Chondrocyte (in vitro differentiated cells): ENCODE results near the gene OR2V2. TPM values are rescaled to one million over a fixed set of nuclear protein-coding genes. Genes with fewer than 3 reads are reported as not detected.

ENCODE experiments used
- DNase-seq: peaks from one replicate; pipeline ENCODE4 v3.0.0; 2021; ENCODE audit warnings: mixed read lengths, low spot score
- H3K27ac Mint-ChIP-seq: one replicate; pipeline ENCODE4 v1.8.0; 2021; ENCODE audit warnings: mild to moderate bottlenecking, moderate library complexity, mixed read lengths; ENCODE audit not compliant: unreplicated experiment
- H3K27me3 Mint-ChIP-seq: 2 replicates; pipeline ENCODE4 v1.8.0; 2021; ENCODE audit warnings: low read depth, mixed read lengths
- H3K36me3 Mint-ChIP-seq: 2 replicates; pipeline ENCODE4 v1.8.0; 2021; ENCODE audit warnings: low read depth, mixed read lengths
- H3K4me1 Mint-ChIP-seq: 2 replicates; pipeline ENCODE4 v1.8.0; 2021; ENCODE audit warnings: low read depth, mild to moderate bottlenecking, mixed read lengths
- H3K4me3 Mint-ChIP-seq: one replicate; pipeline ENCODE4 v1.8.0; 2021; ENCODE audit warnings: mild to moderate bottlenecking, moderate library complexity, mixed read lengths; ENCODE audit not compliant: unreplicated experiment
- H3K9me3 Mint-ChIP-seq: 2 replicates; pipeline ENCODE4 v1.8.0; 2021; ENCODE audit warnings: low read depth, mixed read lengths
- total RNA-seq: library from RNA; stranded (reverse); gene quantifications from 3 replicates; pipeline ENCODE4 v1.2.1, GENCODE V29; 2021
- TF ChIP-seq, protein P1 (sequence below): fragments of 200-600 bp; sonication (generic); IDR thresholded peaks from 2 replicates; pipeline ENCODE4 v1.5.0; 2021; ENCODE audit warnings: antibody characterized with exemption, mild to moderate bottlenecking, moderate library complexity

OR2V2 gene
- total RNA-seq, 1 donor from 2014 or later, result not detected

- H3K9me3 Mint-ChIP-seq, result peaks cover 2% of the 10 kb centered on the region
- H3K27ac Mint-ChIP-seq, result no peak overlapping the region
- no peak for DNase-seq
- peaks cover 14% of the 10 kb centered on the region for H3K27me3 Mint-ChIP-seq
- H3K4me3 Mint-ChIP-seq, result no peak overlapping the region
- TF ChIP-seq, protein P1, sequence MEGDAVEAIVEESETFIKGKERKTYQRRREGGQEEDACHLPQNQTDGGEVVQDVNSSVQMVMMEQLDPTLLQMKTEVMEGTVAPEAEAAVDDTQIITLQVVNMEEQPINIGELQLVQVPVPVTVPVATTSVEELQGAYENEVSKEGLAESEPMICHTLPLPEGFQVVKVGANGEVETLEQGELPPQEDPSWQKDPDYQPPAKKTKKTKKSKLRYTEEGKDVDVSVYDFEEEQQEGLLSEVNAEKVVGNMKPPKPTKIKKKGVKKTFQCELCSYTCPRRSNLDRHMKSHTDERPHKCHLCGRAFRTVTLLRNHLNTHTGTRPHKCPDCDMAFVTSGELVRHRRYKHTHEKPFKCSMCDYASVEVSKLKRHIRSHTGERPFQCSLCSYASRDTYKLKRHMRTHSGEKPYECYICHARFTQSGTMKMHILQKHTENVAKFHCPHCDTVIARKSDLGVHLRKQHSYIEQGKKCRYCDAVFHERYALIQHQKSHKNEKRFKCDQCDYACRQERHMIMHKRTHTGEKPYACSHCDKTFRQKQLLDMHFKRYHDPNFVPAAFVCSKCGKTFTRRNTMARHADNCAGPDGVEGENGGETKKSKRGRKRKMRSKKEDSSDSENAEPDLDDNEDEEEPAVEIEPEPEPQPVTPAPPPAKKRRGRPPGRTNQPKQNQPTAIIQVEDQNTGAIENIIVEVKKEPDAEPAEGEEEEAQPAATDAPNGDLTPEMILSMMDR, result no peak
- peaks cover 11% of the 10 kb centered on the region for H3K4me1 Mint-ChIP-seq
- no peaks in the 10 kb centered on the region for H3K36me3 Mint-ChIP-seq
These were observed 10.9 kb upstream of the OR2V2 start for GRCh38 chr5:181136361-181136955.

DNA sequence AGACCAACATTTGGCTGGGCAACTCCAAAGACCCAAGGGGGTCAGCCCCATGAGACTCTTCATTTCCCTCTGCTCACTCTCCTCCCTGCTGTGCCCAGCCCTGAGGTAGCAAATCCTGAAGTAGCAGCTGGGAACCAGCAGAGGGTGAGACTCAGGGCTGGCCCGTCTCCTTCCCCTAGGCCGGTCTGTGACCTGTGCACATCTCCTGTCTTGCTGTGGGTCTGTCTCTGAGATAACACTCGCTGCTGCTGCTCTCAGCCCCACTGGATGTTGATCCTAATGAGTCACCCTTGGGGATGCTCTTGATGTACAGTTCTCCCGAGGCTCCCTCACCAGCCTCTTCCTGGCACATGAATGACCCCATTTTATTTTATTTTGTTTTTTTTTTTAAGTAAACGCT is 9.1 kb upstream of the OR2V2 start:
- Mint-ChIP-seq H3K4me1 (peaks cover 9% of the 10 kb centered on the region), H3K27ac (no peak overlapping the region)

GRCh38 chr5:181140766-181141165 is 6.6 kb upstream of the OR2V2 start:
- peaks cover 29% of the 10 kb centered on the region for H3K27me3 Mint-ChIP-seq
- H3K27ac Mint-ChIP-seq, result no peak overlapping the region
- H3K4me1 Mint-ChIP-seq, result no peaks in the 10 kb centered on the region
- peaks cover 2% of the 10 kb centered on the region for H3K9me3 Mint-ChIP-seq
- no peak overlapping the region for H3K4me3 Mint-ChIP-seq
- H3K36me3 Mint-ChIP-seq, result no peaks in the 10 kb centered on the region
- TF ChIP-seq, protein P1, result no peak
- DNase-seq, result no peak

More for the DNA sequence above, 9.1 kb upstream of the OR2V2 start:
- TF ChIP-seq, protein P1, result no peak
- peaks cover 2% of the 10 kb centered on the region for H3K9me3 Mint-ChIP-seq
- H3K36me3 Mint-ChIP-seq, result no peaks in the 10 kb centered on the region
- no peak for DNase-seq
- H3K27me3 Mint-ChIP-seq, result peaks cover 20% of the 10 kb centered on the region
- H3K4me3 Mint-ChIP-seq, result no peak overlapping the region

DNA sequence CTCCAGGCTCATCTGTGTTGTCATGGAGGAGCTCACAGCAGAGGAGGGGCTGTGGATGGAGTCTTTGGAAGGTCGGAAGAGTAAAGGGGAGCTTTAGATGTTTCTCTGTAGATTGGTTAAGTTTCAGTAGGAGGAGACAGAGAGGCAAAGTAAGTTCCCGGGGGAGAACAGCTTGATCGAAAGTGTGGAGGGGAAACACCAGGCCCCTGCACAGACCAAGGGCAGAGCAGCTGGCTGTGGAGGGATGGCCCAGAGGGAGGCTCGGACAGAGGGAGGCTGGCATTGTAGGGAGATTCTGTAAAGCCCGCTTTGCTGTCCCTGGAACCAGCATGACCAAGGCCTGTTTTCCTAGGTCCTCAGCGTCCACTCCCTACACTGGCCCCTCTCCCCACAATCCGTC is 5.3 kb upstream of the OR2V2 start:
- Mint-ChIP-seq H3K27ac (no peak overlapping the region), H3K9me3 (no peaks in the 10 kb centered on the region), H3K27me3 (peaks cover 34% of the 10 kb centered on the region), H3K4me1 (no peaks in the 10 kb centered on the region), H3K4me3 (no peak overlapping the region), H3K36me3 (no peaks in the 10 kb centered on the region)
- TF ChIP-seq, protein P1, result no peak
- no peak for DNase-seq

DNA sequence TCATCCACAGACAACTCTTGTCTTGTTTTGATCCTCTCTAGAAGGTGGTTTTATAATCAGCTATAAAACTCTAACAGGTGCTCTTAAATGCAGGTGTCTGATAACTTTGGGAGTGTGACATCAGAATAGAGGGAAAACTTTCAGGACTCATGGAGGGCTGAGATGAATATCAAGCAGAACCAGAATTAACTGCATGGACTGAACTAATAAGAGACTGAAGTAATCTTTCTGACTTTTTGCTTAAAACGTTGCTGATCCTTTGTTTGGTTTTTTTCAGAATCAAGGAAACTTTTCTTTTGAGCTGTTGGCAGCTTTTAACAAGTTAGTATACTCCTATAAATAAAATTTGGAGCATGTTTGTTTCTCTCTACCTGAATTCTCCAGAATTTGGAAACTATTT is 2.3 kb upstream of the OR2V2 start:
- H3K27ac Mint-ChIP-seq, result no peak overlapping the region
- TF ChIP-seq, protein P1, result no peak
- DNase-seq, result no peak
- no peak overlapping the region for H3K4me3 Mint-ChIP-seq
- H3K27me3 Mint-ChIP-seq, result peaks cover 52% of the 10 kb centered on the region
- no peaks in the 10 kb centered on the region for H3K36me3 Mint-ChIP-seq
- no peaks in the 10 kb centered on the region for H3K4me1 Mint-ChIP-seq
- no peaks in the 10 kb centered on the region for H3K9me3 Mint-ChIP-seq
